ENCODE data around the gene ALLC.

DNA sequence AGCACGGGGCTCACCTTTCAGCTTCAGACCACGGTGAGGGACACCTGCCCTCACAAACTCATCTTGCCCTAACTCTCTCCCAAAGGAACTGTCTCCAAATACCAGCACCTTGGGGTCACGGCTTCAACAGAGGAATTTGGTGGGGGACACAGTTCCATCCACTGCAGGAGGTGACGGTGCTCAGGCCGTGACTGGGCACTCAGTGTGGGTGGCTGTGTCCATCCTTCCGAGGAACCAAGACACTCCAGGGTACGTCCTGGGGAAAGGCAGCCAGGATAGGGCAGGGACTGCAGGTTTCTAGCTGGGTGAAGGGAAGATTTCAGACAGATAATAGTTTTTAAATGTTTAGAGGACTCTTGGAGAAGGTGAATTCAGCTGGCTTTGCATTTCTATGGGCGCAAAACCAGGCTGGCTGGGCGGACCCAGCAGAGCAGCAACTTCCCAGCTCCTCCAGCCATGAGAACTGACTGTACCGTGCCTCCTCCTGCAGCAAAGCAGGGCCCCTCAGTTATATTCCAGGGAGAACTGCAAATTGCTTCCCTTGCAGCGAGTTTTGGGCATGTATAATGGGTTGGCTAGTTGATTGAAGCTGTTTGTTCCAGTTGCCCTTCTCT lies 23.9 kb upstream of the ALLC start:
- TF ChIP-seq EZH2phosphoT487 (IDR thresholded peaks at IDR 0.05; ENCODE audit: borderline replicate concordance, low read length): no peak
- TF ChIP-seq, protein P1, sequence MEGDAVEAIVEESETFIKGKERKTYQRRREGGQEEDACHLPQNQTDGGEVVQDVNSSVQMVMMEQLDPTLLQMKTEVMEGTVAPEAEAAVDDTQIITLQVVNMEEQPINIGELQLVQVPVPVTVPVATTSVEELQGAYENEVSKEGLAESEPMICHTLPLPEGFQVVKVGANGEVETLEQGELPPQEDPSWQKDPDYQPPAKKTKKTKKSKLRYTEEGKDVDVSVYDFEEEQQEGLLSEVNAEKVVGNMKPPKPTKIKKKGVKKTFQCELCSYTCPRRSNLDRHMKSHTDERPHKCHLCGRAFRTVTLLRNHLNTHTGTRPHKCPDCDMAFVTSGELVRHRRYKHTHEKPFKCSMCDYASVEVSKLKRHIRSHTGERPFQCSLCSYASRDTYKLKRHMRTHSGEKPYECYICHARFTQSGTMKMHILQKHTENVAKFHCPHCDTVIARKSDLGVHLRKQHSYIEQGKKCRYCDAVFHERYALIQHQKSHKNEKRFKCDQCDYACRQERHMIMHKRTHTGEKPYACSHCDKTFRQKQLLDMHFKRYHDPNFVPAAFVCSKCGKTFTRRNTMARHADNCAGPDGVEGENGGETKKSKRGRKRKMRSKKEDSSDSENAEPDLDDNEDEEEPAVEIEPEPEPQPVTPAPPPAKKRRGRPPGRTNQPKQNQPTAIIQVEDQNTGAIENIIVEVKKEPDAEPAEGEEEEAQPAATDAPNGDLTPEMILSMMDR (IDR thresholded peaks at IDR 0.05; ENCODE audit: low read depth, low read length, poor library complexity, severe bottlenecking): no peak
